ENCODE results near the gene FAM3A.

The FAM3A gene

DNA sequence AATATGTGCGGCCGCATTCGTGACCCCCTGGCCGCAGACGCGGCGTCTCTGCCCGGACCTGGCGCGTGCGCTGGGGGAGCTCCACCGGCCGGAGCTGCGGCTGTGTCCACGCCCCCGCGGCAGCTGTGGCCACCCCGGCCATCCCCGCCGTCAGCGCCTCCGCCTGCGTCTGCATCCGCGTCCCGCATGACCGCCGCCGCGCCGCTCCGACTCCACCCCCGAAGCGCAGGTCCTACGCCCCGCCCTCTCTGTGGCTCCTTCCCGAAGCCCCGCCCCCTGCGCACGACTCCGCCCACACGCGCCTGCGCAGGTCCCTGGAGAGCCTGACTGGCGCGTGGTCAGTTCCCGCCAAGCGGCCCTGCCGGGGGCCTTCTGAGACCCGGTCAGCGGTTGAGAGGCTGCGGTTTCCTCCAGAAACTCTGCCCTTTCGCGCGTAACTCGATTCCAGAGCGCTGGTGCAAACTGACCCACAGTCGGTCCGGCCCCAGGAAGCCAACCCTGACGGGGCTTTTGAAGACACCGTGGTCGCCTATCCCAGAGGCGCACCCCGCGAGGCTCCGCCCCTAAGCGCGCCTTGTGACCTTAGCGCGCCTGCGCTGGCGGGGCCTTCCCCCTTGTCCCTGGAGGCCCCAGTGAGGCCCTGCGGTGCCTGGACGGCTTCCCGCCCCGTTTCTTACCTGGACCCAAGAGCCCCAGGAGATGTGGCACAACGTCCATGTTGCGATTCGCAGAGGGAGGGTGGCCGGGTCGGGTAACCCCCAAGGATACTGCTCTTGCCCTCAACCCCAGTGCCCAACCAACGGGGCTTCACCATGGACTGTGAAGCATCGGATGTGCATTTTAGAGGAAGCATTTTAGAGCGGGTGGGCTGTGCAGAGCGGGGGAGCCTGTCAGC is 37.1 kb downstream of the FAM3A start, which contains the start of gene LAGE3:
Gene LAGE3, minus strand, starts transcription at position 554 of the 895 bp plus-strand sequence. Its CDS starts 366 bp downstream, at position 188.
- peak; percentile 81 for DNase-seq

DNA sequence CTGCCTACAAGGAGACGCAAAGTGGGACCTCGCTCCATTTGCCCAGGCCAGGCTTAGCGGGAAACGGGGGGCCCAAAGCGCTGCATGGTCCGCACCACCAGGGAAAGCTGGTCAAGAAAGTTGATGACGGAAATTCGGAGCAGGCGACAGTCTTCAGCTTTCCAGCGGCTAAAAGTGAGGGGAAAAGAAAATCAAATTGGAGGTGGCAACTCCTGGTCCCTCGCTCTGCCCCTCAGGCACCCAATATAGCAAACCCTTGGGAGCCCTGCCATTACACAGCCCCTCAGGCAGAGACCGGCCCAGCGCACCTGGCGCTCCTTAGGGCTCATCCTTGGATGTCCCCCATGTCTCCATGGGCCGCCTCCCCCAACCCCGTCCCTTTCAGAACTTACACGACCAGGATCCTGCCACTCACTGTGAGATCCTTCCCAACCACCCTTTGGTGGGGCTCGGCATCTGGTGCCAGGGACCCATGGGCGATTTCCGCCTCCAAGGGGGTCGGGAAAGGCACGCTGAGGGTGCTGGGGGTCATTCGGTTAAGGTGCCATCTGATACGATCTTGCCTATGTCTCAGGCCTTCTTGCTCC is 38.0 kb downstream of the FAM3A start:
- no peak for DNase-seq

DNA sequence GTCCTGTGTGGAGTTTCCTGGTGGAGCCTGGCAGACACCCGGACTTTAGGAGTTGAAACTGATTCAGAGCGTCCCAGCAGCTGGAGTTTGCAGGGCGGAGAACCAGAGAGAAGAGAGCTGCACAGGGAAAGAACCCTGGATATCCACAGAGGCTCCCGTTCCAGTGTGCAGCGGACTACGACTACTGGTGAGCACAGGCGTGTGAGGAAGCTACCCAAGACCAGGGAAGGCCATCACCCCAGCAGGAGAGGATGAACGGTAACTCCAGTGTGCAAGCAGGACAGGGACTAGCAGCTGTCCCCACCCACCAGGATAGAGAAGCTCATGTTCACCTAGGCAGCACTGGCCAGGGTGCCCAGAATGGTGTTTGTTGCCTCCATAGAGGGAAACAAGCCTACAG is 39.2 kb downstream of the FAM3A start:
- no peak for DNase-seq

DNA sequence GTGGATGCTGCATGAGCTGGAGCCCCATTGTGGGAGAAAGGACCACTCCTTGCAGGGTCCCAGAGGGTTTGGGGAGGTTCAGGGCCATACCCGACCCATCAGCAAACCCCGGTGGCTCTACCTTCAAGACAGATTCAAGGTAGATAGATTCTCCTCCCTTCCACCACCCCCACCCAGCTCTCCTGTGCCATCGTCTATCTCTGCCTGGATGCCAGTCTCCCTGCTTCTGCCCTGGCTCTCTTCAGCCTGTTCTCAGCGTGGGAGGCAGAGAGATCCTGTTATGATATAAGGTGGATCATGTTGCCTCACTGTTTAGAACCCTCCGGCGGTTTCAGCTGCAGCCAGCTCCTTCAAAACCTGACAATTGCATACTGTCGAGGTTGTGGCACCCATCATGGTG is 42.3 kb downstream of the FAM3A start:
- no peak for DNase-seq

DNA sequence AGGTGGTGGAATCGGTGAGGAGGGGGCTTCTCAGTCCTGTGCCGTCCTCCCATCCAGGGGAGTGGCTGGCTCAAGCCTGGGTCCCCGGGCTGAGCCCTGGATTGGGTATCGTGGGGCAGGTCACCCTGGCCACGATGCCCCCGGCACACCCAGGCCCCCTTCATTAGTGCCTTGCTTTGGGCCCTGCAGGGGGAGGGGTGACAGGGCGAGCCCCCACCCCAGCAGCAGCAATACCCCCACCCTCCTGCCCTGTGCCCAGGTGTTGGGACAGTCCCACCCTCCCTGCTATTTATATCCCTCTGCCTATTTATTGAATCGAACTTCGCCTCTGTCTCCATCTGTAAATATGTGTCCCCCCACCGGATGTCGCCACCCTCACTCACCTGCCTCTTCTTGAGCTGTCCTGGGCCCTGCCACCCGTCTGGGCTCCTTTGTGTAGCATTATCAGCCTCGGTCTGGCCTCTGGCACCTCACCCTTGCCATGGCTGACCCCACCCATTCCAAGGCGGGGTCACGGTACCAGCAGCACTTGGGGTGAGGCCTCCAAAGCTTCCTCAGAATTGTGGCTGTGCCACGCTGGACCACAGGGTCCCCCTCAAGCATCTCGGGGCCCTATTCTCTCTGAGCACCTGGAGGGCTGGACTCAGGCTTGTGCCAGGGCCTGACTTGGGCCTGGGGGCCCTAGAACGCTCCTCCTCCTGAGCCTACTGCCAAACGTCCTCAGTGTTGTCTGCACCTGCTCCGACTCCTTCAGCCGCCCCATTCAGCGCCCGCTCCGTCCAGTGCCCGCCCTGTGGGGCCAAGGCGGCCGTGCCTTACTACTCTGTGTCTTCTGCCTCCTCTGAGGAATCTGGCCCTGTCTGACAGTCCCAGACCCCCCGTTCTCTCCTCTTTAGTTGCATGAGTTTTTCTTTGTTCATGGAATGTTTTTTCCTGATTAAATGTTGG is 43.1 kb downstream of the FAM3A start:
- no peak for DNase-seq

DNA sequence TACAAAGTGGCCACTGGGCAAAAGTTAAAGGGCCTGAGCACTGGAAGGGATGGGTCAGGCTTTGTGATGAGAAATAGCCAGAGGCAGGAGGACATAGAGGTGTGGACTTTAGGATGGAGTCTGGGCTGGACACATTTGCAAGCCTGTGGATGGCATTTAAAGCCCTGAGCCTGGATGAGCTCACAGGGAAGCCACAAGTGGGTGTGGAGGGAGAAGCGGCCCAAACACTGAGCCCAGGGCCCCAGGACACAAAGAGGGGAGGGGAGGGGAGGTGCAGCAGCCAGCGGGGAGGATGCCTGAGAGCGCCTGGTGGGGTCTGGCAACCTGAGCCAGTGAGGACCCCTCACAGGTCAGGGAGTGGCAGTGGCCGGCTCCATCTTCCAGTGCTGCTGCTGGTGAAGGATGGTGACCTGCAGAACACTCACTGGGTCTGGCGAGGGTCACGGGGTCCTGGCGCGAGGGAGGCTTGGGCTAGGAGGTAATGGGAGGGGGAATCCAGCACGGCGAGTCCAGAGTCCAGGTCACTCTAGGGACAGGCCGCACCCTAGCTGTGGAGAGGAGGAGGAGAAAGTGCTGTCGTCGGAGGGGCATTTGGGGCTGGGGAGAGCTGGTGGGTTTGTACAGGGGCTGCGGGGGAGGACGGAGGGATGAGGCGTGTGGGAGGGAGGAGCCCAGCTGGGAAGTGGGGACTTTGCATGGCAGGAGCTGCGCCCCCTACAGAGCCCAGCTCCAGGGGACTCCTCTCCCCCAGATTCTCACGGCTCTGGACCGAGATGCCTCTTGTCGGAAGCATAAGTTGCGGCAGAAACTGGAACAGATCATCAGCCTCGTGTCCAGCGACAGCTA is 44.0 kb downstream of the FAM3A start:
- DNase-seq, result no peak

DNA sequence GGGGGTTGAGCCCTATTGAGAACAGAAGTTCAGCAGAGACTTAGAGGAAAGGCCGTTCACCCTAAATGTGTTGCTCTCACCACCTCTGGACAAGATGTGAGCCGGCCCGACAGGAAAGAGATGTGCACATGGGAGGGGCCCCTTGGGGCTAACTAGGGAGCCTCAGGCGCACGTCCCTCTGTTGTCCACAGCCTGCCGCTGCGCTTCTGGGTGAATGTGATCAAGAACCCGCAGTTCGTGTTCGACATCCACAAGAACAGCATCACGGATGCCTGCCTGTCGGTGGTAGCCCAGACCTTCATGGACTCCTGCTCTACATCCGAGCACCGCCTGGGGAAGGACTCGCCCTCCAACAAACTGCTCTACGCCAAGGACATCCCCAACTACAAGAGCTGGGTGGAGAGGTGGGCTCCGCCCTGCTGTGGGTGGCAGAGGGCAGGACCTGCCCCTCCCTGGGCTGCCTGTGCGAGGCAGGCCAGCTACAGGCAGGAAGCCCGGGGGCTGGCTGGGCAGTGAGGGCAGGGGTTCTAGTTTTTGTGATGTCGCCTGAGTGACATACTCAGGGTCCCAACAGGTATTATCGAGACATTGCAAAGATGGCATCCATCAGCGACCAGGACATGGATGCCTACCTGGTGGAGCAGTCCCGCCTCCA is 45.0 kb downstream of the FAM3A start:
- no peak for DNase-seq

DNA sequence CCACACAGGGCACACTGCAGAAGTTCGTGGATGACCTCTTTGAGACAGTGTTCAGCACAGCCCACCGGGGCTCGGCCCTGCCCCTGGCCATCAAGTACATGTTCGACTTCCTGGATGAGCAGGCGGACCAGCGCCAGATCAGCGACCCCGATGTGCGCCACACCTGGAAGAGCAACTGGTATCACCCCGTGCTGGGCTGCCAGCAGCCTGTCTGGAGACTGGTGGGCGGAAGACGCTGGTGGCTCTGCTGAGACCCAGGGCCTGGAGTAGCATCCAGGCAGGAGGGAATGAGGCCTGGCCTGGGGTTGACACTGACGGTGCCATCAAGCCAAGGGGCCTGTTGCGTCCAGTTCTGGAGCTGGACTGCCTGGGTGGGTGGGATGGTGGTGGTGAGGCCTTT is 45.6 kb downstream of the FAM3A start:
- DNase-seq, result no peak

DNA sequence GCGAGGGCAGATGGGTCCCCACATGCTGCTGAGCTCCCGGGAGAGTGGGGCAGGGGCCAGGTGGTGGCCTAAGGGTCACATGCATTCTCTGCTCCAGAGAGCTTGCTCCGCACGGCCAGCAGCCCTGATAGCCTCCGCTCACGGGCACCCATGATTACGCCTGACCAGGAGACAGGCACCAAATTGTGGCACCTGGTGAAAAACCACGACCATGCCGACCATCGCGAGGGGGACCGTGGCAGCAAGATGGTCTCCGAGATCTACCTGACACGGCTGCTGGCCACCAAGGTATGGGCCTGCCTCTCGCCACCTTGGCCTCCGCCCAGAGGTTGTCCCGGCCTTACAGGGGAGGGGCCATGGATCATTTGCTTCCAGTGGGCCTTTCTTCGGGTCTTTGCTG is 46.2 kb downstream of the FAM3A start:
- no peak for DNase-seq

DNA sequence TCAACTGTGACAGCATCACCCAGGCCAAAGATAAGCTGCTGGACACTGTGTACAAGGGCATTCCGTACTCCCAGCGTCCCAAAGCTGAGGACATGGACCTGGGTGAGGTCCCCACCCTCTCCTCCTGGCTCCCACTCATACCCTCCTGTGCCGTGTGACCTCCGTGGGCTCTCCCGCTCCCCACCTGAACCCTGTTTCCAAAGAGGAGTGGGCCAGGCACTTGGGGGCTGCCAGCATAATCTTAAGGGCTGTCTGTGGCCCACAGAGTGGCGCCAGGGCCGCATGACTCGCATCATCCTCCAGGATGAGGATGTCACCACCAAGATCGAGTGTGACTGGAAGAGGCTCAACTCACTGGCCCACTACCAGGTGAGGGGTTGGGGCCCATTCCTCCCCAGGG is 46.9 kb downstream of the FAM3A start:
- DNase-seq, result no peak

DNA sequence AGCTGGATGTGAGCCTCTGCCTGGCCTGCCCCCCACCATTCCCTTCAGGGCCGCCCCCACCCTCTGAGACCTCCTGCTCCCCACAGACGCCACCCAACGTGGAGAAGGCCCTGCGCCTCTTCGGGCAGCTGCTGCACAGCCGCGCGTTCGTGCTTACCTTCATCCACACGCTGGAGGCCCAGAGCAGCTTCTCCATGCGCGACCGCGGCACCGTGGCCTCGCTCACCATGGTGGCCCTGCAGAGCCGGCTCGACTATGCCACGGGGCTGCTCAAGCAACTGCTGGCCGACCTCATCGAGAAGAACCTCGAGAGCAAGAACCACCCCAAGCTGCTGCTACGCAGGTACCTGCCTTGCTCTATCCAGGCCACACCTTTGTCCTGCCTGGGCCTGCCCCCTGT is 47.8 kb downstream of the FAM3A start:
- DNase-seq, result no peak

DNA sequence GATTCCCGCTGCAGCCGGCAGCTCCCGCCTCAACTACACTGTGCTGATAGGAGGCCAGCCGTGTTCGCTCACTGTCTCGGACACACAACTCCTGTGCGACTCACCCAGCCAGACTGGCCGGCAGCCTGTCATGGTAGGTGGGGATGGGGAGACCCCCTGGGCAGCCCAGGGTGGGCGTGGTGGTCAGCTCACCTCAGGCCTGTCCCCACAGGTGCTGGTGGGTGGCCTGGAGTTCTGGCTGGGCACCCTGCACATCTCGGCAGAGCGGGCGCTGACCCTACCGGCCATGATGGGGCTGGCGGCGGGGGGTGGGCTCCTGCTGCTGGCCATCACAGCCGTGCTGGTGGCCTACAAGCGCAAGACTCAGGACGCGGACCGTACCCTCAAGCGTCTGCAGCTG is 48.5 kb downstream of the FAM3A start:
- no peak for DNase-seq

DNA sequence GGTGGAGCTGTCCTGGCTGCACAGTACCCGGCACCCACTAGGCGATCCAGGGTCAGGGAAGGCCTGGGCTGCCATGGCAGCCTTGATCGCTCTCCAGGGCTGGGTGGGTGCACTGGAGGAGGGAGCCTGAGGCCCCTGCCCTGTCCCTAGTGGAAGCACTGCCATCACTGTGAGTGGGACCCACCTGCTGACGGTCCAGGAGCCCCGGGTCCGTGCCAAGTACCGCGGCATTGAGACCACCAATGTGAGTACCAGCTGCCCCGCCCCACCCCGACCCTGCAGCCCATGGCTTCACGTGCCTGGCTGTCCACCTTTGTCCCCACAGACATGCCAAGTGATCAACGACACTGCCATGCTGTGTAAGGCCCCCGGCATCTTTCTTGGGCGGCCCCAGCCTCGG is 49.1 kb downstream of the FAM3A start:
- no peak for DNase-seq

DNA sequence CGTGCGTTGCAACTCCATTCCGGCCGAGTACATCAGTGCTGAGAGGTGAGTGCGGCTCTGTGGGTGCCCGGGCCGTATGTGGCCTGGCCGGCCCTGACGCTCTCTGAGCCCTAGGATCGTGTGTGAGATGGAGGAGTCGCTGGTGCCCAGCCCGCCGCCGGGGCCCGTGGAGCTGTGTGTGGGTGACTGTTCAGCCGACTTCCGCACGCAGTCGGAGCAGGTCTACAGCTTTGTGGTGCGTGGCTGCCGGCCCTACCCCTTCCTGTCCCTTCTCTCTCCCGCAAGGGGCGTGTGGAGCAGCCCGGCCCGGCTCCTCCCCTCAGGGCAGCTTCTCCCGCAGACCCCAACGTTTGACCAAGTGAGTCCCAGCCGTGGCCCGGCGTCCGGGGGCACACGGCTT is 50.0 kb downstream of the FAM3A start:
- no peak for DNase-seq

DNA sequence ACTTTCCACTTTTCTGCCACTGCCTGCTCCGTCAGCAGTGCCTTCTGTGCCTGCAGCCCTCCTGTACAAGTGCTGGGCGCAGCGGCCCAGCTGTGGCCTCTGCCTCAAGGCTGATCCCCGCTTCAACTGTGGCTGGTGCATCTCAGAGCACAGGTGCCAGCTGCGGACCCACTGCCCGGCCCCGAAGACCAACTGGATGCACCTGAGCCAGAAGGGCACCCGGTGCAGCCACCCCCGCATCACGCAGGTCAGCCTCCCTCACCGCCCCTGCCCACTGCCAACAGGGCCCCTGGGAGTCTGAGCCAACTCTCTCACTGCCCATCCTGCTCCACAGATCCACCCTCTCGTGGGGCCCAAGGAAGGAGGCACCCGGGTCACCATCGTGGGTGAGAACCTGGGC is 50.4 kb downstream of the FAM3A start:
- DNase-seq, result no peak

DNA sequence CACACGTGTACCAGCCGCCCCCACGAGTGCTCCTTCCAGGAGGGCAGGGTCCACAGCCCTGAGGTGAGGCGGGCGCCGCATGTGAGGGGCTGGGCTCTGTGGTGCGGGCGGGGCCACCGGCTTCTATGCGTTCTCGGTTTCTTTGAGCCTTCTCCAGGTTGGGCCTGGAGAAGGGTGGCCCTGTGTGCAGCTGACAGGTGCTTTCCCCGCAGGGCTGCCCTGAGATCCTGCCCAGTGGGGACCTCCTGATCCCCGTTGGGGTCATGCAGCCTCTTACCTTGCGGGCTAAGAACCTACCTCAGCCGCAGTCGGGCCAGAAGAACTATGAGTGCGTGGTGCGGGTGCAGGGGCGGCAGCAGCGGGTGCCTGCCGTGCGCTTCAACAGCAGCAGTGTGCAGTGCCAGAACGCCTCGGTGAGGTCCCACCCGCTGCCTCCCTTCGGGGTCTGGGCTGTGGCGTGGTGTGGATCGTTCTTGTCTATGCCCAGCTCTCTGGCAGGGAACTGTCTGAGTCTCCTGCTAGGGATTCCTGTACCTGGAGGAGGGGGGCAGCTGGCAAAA is 51.1 kb downstream of the FAM3A start:
- DNase-seq, result no peak

DNA sequence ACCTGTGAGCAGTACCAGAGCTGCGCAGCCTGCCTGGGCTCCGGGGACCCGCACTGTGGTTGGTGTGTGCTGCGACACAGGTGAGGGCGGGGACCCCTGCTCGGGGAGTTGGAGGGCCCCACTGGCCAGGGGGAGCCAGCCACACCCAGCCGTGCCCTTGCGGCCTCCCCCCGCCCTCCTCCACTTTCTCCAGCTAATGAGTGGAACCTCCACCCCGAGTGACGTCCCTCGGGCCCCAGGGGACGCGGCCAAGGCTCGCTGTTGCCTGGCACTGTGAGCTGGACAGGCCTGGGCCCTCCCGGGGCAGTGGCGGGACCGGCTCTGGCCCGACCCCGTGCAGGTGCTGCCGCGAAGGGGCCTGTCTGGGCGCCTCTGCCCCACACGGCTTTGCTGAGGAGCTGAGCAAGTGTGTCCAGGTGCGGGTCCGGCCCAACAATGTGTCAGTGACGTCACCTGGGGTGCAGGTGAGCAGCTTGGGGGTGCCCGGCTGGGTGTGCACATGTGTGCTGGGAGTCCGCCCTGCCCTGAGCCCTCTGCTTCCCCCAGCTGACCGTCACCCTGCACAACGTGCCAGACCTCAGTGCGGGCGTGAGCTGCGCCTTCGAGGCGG is 52.3 kb downstream of the FAM3A start:
- DNase-seq, result no peak

DNA sequence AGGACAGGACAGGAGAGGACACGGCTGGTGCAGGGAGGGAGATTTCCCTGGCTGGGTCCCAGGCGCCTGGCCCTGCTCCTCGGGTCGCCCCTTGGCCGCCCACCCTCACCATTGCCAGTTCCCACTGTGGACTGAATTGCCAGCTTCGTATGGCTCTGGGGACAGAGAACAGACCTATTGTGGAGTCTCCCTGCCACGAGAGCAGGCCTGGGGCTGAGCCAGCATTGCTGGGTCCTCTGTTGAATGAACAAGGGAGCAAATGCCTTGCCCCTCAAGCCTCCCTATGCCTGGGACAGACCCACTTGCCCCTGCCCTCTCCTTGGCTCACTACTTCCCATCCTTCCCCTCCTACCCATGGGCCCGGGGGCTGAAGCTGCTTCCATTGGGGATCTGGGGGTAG is 53.6 kb downstream of the FAM3A start:
- no peak for DNase-seq

DNA sequence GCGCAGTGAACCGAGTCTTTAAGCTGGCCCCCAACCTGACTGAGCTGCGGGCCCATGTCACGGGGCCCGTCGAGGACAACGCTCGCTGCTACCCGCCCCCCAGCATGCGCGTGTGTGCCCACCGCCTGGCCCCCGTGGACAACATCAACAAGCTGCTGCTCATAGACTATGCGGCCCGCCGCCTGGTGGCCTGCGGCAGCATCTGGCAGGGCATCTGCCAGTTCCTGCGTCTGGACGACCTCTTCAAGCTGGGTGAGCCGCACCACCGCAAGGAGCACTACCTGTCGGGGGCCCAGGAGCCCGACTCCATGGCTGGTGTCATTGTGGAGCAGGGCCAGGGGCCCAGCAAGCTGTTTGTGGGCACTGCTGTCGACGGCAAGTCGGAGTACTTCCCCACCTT is 55.7 kb downstream of the FAM3A start:
- DNase-seq, result no peak

DNA sequence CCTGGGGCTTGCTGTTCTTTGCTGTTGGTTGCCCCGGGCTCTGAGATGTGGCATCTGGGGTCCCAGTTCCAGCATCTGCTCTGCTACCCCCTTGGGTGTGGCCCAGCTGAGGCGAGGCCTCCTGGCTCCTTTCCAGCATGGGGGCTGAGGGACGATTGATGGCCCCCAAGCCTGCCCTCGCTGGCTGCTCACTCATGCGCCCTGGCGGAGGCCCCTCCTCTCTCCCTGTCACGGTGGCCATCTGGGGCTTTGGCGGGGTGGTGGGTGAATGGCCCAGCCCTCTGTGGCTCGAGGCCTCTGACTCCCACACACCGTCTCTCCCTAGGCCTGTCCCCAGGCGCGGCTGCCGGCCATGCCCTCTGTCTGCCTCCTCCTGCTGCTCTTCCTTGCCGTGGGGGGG is 56.2 kb downstream of the FAM3A start:
- DNase-seq, result peak; percentile 4
